GM21526 (cell line): ENCODE measurements around the gene CUEDC1.
"Not testable (repeated sequence)": the region's sequence is repeated elsewhere in the genome, so short reads cannot be mapped to it uniquely, and the experiment has no call there.

Experiments used
- ATAC-seq: cut with Tn5 transposase; IDR thresholded peaks from one replicate; pipeline ENCODE4 v1.9.1; 2021; ENCODE audit warnings: moderate library complexity; ENCODE audit not compliant: unreplicated experiment, low FRiP score

The CUEDC1 gene

DNA sequence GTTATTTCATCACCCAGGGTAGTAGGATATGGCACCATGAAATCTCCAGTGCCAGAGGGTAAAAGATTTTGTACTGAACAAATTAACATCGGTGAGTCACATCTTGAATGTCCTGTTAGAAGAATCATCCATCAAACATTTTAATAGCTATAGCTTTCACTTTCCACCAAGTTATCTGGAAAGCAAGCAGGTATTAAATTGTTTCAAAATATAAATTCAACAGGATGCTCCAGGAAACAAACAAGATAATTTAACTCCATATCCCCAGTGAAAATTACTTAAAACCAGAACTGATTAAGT lies 30.4 kb upstream of the CUEDC1 start:
- no peak for ATAC-seq

DNA sequence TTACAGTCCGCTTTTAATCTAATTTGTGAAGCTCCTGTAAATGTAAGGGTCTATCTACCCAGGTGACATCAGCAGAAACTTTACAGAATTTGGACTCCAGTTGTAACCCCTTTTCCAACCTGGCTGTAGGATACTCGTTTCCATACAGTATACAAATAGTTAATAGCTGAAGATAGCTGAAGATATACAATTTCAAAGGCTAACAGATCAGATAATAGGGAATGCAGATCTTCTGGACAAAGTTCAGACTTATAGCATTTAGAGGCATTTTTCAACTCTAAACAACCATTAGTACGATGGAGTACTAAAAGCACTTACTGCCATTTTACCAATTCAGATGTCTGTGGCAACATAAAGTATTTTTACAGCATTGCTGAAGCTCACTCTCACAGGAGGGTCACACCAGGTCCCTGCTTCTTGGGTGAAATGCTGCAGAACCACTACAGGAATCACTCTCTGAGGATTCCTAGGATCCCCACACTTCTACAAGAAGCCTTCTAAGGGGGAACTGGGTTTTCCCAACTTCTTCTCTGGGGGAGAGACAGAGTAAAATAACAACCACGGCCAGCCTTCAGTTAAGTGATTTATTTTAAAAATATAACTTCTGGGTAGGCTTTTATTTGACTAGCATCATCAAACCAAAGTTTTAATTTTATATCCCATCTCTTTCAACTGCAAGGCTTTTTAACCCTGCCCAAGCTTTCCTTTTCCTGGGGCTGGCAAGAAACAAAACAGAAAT lies 29.9 kb upstream of the CUEDC1 start:
- ATAC-seq: no peak

DNA sequence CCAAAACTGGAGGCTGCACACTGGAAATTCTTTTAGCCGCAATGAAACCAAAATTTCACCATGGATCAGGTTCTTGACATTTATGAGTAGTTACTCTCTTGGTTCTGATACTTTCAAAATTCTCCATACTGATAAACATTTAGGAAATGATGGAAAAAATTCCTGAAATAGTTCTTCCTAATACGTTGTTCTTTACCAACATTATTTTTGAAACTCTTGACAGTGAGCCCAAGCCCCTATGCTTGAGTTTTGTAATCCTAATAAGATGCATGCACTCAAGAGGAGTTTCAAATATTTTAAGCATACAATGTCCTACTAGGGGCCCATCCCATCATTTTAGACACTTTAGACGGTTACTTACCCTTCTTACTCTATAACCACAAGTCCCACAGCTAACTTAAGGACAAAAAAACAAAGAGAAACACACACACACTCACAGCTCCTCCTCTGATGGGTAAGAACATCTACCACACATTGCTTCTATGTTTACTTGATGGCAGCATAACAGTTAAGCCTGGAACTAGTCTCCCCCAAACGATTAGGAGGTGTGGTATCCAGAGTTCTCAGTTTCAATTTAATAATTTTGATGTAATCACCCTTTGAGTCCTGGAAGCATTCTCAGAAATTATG lies 29.2 kb upstream of the CUEDC1 start:
- no peak for ATAC-seq

DNA sequence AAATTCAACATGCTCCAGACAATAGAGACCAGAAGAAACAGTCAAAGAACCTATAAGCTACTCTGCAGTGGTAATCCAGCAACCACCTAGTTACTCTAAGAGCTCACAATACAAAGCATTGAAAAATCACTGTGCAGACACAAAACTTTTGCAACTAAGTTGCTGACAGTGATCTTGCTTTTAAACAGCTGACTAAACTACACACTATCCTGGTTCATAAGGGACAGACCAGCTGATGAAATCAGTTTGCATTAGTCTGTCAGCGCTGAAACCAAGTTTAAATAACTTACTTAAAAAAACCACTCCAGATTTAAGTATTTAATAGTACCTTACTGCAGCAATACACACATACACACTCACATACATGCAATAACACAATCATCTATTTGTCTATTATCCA lies 28.2 kb upstream of the CUEDC1 start:
- no peak for ATAC-seq

DNA sequence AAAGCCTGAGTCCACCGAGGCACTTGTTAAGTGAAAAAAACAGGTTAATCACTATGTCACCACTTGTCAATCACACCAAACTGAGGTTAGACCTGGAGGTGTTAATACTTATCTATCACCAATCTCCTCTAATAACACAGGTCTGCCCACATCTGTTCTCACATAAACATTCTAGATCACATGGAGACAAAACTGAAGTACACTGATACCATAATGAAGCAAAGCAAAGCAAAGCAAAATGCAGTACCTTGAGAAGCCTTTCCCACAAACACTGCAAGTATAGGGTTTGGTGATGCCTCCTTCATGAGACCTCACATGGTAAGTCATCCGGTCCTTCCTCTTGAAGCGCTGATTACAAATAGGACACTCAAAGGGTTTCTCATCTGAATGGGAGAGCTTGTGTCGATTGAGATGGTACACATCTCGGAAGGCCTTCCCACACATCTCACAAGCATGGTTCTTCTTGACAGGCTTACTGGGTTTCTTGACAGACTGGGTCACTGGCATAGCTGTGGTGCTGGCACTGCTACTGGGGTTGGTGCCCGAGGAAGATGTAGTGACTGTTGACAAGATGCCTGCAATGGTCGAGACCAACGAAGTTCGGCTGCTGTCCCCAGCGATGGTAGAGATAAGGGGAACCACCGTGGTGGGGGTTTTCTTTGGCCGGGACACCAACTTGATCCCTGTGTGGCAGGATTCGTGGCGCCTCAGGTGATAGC lies 27.4 kb upstream of the CUEDC1 start:
- no peak for ATAC-seq

DNA sequence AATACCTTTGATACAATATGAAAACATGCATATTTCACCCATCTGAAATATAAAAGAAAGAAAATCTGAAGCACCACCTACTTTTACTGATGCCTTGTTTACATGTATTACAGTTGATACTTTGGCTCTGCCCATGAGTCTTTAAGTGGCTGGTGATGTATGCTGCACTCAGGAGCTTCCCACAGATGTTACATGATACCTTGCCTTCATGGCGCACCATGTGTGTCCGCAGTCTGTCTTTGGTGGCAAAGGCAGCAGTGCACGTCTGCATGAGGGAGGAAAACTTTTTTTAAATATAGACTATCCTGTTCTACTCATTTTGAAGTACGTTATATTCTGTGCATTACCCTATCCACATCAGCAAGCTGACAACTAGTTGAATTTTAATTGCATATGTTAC lies 25.3 kb upstream of the CUEDC1 start:
- ATAC-seq: no peak

DNA sequence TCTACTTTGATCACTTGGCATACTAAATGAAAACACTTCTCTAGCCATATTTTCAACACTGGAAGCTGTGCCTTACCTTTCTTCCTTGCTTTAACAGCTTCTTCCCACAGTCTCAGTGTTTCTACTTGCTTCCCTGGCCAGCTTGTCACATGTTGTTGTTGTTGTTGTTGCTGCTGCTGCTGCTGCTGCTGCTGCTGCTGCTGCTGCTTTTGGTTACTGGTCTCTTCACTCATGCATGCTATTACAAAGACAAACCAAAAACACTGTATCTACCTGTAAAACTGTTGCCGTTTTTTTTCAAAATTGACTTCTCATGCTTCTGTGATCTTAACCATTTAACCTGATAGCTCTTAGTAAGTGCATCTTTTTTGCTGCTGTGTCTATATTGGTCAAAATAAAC lies 23.9 kb upstream of the CUEDC1 start:
- no peak for ATAC-seq

DNA sequence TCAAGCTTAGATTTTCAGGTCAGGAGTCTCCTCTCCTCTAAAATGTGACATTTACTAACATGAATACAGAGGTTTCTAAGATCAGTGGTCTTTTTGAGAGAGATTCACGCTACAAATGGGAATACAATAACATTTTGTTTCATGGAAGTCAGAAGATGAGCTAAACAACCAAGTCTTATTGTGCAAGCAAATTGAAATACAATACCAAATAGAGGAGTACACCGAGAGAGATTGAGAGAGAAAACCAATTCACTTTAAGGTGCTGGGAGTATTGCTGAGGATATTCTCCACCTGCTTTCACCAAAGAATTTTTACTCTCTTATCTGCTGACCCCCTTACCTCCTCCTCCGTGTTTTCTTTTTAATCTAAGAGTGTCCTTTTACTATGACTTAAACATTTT lies 21.4 kb upstream of the CUEDC1 start:
- no peak for ATAC-seq

DNA sequence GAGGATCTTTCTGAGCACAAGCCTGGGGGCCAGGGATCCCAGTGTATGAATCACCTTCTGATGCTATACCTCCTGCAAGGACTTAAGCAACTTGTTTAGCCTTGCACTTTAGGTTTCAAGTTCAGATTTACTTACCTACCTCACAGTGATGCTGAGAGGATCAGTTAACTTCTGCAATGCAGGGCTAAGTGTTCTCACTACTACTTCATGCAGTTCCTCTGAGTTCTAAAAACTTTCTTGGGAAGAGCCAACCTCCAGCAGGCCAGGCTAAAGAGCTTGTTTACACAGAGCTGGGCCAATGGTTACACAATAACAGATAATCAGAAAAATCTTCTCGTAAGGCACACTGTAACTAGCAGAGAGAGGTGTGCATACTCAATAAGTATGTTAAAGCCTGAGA lies 19.8 kb upstream of the CUEDC1 start:
- no peak for ATAC-seq

DNA sequence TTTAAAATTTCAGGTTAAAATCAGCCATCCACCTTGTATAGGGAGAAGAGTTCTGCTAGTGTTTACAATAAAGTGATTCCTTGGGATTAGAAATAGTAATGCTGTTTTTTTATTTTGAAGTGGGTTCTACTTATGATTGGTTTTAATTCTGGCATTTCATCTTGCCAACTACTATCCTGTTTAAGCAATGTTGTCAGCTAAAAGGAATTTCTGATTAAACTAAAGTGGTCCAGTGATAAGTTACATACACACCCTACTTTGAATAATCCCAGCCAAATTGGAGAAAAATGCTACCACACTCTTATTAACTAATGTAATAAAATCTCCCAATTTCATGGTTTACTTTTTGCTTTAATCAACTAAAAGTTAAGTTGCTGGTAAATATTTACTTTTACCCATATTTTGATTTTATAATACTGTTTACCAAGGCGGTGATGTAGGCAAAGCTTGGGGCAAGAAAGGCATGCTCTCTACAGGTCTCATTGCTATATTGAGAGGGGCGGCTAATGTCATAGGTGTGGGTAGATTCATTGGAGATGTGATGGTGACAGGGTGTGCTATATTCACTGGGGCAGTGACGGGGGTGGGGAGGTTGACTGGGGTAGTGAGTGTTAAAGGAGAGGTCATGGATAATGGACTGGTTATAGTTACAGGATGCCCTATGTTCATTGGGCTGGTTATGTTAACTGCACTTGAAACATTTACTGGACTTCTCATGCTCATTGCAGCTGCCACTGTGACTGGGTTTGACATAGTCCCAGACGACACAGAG lies 19.0 kb upstream of the CUEDC1 start:
- ATAC-seq: not testable (repeated sequence)

DNA sequence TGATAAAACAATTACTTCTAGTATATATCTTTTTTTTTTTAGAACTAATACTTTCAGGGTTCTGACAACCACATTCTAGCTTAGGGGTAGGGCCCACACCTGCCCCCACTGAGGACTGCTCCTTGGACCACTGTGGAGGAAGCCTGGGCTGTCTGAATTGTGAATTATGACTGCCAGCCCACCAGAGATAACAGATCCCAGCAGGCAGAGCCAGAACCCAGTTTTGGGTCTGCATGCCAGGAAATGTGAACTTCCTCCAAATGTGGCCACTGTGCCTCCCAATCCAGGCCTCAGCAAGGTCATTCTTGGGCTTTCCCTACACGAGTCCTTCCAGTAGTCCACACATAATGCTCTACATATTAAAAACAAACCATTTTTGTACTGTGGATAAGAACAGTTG lies 16.9 kb upstream of the CUEDC1 start:
- no peak for ATAC-seq

DNA sequence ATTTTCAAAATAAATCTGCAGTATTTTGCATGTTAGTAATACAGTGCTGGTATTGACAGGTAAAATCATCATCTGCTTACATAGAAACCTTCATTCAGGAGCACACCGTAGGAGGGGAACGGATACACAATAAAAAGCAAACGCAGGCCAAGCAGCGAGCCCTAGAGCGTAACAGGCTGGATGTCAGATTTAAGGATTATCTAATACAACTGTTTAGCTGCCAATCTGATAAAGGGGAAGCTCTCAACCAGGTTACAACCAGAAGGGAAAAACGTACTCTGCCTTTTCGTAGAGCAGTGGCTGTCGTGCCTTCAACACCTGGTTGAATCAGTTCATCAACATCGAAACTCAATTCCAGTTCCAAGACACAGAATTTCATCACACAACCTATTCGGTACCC lies 16.4 kb upstream of the CUEDC1 start:
- no peak for ATAC-seq

DNA sequence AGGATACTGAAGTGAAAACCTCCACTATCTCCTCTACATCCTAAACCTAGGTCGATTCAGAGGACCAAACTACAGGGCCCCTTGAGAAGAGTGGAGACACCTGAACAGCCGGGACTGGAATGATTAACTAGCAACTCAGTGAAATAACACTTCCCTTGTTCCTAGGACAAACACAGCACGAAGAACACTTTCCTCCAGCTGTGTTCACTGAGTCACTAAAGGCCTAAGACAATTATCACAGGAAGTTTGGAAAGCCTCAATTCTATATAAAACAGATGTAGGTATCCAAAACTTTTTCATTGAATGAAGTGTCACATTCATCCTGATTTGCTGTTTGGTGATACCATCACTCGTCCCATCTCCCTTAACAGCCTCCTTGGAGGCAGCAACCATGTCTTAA lies 15.5 kb upstream of the CUEDC1 start:
- ATAC-seq: no peak

DNA sequence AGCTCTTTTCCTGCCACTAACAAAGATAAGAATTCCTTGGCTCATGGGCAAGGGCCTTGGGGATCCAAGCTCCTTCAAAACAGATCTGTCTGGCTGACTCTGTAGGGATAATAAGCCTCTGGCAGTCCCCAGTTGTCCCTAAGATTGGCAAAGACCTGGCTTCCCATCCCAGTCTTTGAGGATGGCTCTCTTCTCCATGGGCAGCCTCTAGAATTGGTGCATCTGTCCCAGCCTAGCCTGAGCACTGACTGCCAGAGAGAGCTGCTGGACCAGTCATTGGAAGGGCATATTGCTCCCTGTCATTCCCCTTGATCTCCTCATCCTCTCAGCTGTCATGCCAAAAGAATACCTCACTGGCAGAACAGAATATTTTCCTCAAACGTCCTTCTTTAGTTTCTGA lies 13.2 kb upstream of the CUEDC1 start:
- no peak for ATAC-seq

DNA sequence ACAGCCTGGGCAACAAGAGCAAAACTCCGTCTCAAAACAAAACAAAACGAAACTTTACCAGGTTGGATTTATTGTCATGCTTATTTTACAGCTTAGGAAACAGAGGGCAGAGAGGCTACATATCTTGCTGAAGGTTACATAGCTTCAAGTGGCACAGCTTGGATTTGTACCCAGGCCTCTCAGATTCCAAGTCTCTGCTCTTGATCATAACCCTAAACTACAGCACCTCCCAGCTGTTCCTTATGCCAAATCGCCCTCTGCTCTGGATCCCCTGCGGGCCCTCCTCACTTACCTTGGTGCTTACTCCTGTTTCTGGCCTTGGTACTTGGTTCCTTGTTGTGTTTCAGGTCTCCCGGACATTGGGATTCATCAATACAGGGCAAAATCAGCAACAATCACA lies 11.7 kb upstream of the CUEDC1 start:
- ATAC-seq: no peak

DNA sequence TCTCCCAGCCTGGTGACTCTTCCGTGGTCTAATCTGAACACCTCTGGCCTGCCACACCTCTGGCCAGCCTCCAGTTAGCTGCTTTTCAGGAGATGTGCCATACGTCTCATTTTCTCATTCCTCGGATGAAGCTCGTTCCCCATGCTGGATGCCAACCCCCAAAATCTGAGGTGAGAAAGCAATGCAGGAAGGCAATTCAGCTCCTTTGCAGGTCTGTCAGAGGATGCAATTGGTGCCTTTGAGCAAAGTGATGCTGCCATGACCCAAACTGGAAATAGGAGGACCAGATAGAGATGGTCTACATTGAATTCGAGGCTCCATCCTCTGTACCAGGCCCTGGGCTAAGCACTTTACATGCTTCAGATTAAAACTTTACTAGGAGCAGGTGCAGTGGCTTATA lies 11.0 kb upstream of the CUEDC1 start:
- no peak for ATAC-seq

DNA sequence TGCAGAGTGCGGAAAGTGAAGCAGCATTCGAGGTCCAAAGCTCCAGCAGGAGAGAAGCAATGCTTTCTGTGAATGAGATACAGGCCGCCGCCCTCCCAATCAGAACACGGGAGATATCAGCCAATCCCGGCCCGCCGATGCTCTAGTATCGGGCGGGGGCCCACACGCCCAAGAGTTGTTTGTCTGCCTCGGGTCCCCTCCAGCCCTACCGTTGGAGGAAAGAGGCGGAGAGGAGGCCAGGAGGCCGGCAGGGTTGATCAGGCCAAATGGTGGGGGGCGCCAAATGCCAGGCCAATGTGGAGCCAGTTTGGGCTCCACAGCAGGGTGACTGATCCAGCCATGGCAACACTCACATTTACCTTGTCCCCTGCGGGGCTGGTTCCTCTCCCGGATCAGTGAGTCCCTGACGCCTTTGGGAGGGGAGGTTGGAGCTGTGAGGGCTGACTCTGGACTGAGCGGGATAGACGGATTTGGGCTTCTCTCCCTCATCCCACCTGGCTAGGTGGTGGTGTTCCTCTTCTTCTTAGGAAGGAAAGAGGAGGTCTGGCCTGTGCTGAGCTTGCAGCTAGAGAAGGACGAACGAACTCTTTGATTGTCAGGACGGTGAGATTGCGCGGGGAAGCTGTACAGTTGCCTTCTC lies 10.4 kb upstream of the CUEDC1 start:
- ATAC-seq: no peak

DNA sequence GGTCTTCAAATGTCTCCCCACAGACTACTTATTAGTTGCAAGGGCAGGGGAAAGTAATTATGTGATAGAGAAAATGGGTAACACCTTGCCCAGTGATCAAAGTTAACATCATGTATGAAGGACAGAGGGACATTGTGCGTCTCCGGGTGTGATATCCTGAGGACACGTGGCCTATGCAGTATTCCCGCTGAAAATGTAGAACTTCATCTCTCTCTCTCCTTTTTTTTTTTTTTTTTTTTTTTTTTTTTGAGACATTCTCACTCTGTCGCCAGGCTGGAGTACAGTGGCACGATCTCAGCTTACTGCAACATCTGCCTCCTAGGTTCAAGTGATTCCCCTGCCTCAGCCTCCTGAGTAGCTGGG lies 7.9 kb upstream of the CUEDC1 start:
- ATAC-seq: no peak

DNA sequence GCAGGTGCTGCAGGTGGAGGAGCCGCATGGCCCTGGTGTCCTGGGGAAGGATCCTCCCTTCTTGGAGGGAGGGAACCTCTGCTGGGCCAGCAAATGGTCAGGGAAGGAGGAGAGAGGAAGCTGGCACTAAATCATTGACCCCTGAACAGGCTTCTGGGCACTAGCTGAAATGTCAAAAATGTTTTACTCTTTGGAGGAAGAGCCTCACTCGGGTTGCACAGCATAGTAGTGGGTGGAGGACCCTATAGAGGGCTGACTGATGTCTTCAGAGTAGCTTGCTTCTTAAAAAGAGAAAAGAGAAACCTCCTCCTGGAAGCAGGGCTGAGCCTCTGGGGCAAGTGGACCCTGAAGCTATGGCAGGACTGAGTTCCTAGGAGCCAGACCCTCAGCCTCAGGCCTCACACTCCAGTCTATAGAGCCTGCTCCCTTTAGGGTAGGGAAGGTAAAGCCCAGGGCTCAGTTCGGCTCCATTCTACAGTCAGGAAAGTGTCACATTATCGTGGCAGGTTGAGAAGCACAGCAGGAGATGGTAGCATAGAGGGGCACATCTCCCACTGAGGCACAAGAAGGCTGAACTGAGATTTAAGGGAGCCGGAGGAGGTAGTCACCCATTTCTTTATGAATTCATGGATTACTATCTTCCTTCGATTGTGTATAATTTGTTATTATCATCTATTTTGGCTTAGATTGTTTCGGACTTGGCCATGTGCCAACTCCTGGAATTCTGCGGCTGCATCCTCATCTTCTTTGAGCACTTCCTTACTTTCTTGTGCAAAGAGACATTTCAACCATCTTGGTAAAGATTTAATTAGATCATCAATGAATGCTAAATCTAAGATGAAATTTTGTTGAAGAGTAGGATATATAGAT lies 7.3 kb upstream of the CUEDC1 start:
- no peak for ATAC-seq

DNA sequence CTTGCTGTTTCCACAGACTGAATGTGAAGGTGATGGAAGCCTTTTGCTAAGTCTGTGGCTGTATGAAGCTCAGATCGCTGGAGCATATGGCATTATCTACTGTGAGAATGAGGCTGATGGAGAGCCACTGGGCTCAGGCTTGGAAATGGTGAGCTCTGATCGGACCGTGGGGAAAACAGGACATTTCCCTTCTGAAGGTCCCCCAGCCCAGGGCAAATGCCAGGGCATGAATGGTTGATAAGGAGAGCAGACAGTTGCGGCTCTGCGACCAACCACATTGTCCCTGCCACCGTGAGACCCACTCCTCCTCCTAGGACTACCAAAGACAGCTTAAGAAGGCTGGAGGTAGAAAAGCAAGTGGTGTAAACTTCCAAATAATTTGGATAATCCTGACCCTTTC lies 4.7 kb upstream of the CUEDC1 start:
- no peak for ATAC-seq
